Ishikawa (cell line): ENCODE results near the gene EPB41L2.

ENCODE experiments used
- CEBPB ChIP-seq: IDR thresholded peaks from 2 replicates; pipeline ENCODE4 v1.6.1; 2012
- CREB1 ChIP-seq: IDR thresholded peaks from 2 replicates; pipeline ENCODE4 v1.6.1; 2012; ENCODE audit warnings: low read depth
- EGR1 ChIP-seq: IDR thresholded peaks from 2 replicates; pipeline ENCODE4 v1.6.1; 2012
- EP300 ChIP-seq: IDR thresholded peaks from 2 replicates; pipeline ENCODE4 v1.6.1; 2012; ENCODE audit warnings: borderline replicate concordance
- FOXM1 ChIP-seq: IDR thresholded peaks from 2 replicates; pipeline ENCODE4 v1.6.1; 2012; ENCODE audit warnings: low read depth, borderline replicate concordance
- MAX ChIP-seq: IDR thresholded peaks from 2 replicates; pipeline ENCODE4 v1.6.1; 2012
- NFIC ChIP-seq: IDR thresholded peaks from 2 replicates; pipeline ENCODE4 v1.6.1; 2012
- RAD21 ChIP-seq: IDR thresholded peaks from 2 replicates; pipeline ENCODE4 v1.6.1; 2012; ENCODE audit warnings: low read depth
- REST ChIP-seq: IDR thresholded peaks from 2 replicates; pipeline ENCODE4 v1.6.1; 2012; ENCODE audit warnings: low read depth, mild to moderate bottlenecking
- TAF1 ChIP-seq: IDR thresholded peaks from 2 replicates; pipeline ENCODE4 v1.6.1; 2012; ENCODE audit warnings: low read depth, mild to moderate bottlenecking
- TCF12 ChIP-seq: IDR thresholded peaks from 2 replicates; pipeline ENCODE4 v1.6.1; 2012; ENCODE audit warnings: low read depth
- TEAD4 ChIP-seq: IDR thresholded peaks from 2 replicates; pipeline ENCODE4 v1.6.1; 2012
- YY1 ChIP-seq: IDR thresholded peaks from 2 replicates; pipeline ENCODE4 v1.6.1; 2012; ENCODE audit warnings: low read depth
- ZBTB7A ChIP-seq: IDR thresholded peaks from 2 replicates; pipeline ENCODE4 v1.6.1; 2012; ENCODE audit warnings: low read depth
- TF ChIP-seq, protein P1 (sequence below): IDR thresholded peaks from 2 replicates; pipeline ENCODE4 v1.6.1; 2012

EPB41L2 gene

DNA sequence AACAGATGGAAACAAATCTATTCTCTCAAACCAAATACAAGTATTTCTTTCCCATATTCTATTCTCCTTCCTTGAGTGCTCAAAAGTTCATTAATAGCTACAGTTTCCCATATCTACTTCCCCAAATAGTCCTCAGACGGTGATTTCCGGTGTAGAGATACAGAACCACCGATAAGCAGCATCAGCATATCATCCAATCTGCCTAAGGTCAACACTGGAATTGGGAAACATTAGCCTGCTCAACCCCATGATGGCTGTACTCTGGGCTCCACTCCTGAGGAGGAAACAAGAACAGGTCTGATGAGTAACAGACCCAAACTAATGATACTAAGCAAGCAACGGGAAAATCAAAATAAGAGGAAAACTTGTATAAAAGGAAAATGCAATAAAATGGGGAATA is 115.6 kb downstream of the EPB41L2 start:
- TF ChIP-seq TAF1 = no peak
- TF ChIP-seq EP300 = no peak
- no peak for TF ChIP-seq CEBPB
- no peak for TF ChIP-seq EGR1
- TF ChIP-seq FOXM1 = no peak
- TF ChIP-seq NFIC = no peak
- TF ChIP-seq TCF12 = no peak

DNA sequence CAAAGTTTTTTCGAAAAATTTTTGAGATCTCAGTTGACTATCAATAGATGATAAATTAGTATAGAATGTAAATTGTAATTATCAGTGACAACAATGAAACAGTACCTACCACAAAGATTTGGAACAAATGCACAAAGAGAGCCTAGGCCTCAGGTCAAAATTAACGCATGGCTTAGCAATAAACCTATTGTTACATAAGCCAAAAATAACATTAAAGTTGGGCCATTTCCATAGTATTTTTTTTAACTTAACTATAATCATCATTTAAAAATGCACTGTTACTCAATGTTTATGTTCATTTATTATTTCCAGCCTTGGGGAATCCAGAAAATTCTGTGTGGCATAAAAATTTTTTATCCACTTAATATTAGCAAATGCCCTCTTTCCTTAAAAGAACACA is 117.0 kb downstream of the EPB41L2 start:
- TF ChIP-seq TEAD4 (peak; percentile 48; the same call in 1 of the 2 replicates), EP300 (peak; percentile 42; the same call in 1 of the 2 replicates), FOXM1 (no peak), TCF12 (no peak), CEBPB (0 out of 2 replicates have a peak, but pooled peaks have one; percentile 33), NFIC (peak; percentile 77)
- TF ChIP-seq, protein P1, sequence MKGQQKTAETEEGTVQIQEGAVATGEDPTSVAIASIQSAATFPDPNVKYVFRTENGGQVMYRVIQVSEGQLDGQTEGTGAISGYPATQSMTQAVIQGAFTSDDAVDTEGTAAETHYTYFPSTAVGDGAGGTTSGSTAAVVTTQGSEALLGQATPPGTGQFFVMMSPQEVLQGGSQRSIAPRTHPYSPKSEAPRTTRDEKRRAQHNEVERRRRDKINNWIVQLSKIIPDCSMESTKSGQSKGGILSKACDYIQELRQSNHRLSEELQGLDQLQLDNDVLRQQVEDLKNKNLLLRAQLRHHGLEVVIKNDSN = no peak

DNA sequence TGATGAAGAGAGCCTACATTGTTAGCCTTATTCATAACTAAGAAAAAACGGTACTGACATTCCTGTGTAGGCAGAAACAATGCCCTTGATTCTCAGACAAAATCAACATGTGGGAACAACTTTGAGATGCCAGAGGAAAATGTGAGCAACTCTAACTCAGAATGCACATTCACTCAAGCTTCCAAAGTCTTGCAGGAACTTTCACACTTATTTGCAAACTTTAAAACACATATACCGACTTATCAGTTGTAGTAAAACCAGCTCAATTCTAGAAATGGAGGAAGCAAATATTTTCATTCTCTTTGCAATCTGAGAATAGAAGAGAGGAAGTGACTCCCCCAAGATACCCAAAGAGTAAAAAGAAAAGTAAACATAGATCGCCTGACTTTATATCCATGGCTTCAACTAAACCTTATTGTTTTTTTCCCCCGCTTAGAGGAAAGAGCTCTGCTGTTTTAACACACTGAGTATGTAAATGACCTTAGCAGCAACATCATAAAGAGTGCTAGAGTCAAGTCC is 117.6 kb downstream of the EPB41L2 start:
- TF ChIP-seq ZBTB7A (no peak), TEAD4 (peak; percentile 30; the same call in 1 of the 2 replicates)

DNA sequence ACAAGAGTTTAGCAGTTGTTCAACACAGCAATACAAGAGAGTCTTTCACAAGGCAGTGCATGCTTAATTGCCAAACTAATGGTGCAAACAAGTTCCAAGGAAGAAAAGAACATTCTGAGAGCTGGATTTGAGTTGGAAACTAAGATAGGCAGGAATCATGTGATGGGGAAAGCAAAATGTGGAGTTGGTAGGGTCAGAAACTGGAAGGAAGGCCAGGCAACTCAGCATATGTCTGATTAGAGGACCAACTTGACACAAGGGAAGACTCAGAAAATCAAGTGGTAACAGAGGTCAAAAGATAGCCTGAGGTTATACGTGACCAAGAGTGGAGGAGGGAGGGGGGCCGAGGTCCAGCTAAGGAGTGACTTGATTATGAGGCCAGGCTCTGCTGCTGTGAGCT is 118.6 kb downstream of the EPB41L2 start:
- no peak for TF ChIP-seq RAD21
- no peak for TF ChIP-seq REST
- no peak for TF ChIP-seq CEBPB
- TF ChIP-seq TEAD4 = no peak
- TF ChIP-seq ZBTB7A = no peak
- no peak for TF ChIP-seq FOXM1
- TF ChIP-seq EP300 = no peak
- TF ChIP-seq TAF1 = no peak
- TF ChIP-seq EGR1 = no peak

DNA sequence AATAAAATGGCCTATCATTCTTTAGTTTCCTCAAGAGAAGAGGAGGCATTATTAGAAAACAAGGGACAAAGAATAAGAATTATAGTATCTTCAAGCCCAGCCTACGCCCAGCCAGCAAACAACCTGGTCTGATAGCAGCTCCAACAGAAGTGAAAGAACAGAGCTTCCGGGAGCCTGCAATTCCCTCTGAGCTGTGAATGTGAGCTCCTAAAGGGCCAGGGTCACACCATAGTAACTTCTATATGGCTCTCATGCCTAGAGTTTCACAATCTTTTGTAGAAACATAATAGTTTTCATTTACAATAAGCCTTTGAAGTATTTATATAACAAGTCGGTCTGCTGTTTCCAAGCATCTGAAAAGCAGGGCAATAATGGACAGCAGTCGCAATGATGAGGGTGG is 119.3 kb downstream of the EPB41L2 start:
- no peak for TF ChIP-seq TCF12
- no peak for TF ChIP-seq TAF1
- TF ChIP-seq CREB1 = no peak
- no peak for TF ChIP-seq EGR1
- TF ChIP-seq YY1 = no peak
- no peak for TF ChIP-seq NFIC
- no peak for TF ChIP-seq TEAD4
- no peak for TF ChIP-seq MAX
- no peak for TF ChIP-seq ZBTB7A
- TF ChIP-seq, protein P1 = no peak
- TF ChIP-seq EP300 = no peak
- TF ChIP-seq RAD21 = no peak
- no peak for TF ChIP-seq FOXM1
- no peak for TF ChIP-seq REST
- TF ChIP-seq CEBPB = no peak

DNA sequence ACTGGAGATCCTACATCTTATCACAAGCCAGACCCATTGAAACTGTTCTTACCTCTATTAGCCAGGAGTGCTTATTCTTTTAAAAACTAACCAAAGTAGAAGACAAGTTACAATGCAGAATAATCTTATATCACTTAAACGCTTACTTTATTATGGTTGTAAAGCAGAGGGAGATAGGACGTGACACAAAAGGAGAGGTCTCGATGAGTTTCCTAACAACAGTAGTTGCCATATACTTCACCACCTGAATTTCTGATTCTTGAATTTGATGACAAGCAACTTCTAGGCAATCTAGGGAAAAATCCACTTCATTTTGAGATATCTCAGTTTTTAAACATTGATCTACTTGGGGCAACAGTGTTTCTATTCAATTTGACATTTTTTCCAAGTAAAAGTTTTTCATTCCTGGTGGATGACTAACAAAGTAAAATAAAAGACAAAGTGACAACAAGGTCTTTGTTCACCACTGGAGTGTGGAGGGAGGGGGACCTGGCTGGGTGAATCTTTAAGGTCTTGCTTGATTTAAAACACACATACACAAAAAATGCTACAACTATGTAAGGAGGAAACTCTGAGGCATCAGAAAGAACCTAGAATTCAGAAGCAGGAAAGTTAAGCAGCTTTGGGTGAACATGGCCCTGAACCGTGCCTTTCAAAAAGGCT is 125.0 kb downstream of the EPB41L2 start:
- TF ChIP-seq EGR1 (no peak), YY1 (no peak)

DNA sequence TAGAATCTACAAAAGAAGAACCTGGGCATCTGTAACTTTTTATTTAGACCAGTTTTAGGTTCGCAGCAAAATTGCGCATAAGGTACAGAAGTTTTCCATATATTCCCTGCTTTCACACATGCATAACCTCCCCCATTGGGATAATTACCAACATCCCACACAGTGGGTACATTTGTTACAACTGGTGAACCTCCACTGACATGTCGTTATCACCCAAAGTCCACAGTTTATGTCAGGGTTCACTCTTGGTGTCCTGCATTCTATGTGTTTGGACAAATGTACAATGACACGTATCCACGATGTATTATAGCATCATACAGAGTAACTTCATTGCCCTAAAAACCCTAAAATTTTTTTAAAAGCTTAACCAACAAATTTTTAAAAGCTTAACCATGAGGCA is 126.1 kb downstream of the EPB41L2 start:
- TF ChIP-seq TCF12 = no peak
- TF ChIP-seq TEAD4 = no peak
- TF ChIP-seq MAX = no peak
- TF ChIP-seq CEBPB = no peak
- TF ChIP-seq CREB1 = no peak
- no peak for TF ChIP-seq TAF1
- no peak for TF ChIP-seq FOXM1
- TF ChIP-seq REST = no peak
- TF ChIP-seq YY1 = no peak
- TF ChIP-seq RAD21 = no peak
- TF ChIP-seq EP300 = no peak
- TF ChIP-seq, protein P1 = no peak
- no peak for TF ChIP-seq NFIC
- TF ChIP-seq ZBTB7A = no peak
- TF ChIP-seq EGR1 = no peak
